SKM-1 treated with dmso at 0.1 percent for 144 hours (cell line): ENCODE data around the gene CD86.
A peak's percentile ranks its signal among the peaks of the same experiment; 100 is the strongest.

Experiments used
- DNase-seq: peaks from one replicate; lab custom pipeline; 2025; ENCODE audit not compliant: unreplicated experiment; lab: John Stamatoyannopoulos, UW

Gene CD86

DNA sequence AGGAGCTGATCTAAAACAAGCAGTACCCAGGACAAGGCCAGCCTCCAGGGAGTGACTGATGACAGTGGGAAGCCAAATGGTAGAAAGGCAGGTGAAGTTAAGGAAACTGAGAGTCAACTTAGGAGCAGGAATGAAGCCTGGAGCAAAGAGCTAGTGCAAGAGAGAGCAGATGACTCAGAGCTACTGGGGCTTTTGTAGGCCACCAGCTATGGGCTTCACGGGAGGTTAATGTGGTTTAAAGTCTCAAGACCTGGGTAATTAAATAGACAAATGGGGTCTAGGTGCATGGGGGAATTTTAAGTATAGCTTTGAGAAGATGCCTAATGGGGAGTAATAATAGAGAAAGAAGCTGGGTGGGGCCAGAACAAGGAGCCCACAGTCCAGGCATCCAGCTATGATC is 3.1 kb downstream of the CD86 start:
- DNase-seq: no peak

DNA sequence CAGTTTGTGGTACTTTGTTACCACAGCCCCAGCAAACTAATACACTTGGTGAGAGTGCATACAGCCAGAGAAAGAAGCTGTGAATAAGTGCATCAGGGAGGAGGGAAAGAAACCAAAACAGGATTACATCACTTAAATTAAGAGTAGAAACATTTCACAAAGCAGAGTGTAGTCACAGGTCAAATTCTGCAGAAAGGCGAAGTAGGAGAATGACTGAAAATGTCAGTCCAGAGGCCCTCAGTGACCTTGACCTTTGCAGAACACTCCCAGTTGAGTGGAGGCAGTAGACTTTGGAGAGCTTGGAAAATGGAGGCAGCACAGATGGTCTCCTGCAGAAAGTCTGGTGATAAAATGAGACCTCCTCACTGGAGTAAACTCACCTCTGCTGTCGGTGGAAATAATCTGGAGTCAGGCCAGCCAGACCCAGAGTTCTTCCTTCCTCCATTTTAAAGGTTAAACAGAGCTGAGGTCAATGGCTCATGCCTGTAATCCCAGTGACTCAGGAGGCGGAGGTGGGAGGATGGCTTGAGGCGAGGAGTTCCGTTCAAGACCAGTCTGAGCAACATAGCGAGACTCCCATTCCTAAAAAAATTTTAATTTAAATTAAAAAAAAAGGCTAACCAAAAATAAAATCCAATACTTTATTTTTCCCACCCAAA is 5.0 kb downstream of the CD86 start:
- no peak for DNase-seq

DNA sequence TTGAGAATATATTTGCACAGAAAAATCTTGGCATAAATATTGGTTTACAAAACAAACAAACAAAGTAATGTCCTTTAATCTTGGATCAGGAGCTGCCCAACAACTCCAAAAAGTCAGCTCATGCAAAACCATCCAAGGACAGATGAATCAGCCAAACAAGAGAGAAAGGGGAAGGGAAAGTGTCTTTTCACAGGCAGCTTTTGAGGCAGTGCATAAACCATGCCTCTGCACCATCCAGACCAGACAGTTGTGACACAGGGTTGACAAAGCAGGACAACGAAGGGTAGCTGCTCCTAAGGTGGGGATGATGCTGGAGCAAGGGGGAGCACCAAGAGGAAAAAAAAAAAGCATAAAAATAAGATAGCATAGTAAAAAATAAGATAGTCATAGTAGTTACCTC is 8.7 kb downstream of the CD86 start:
- DNase-seq: peak; percentile 40

DNA sequence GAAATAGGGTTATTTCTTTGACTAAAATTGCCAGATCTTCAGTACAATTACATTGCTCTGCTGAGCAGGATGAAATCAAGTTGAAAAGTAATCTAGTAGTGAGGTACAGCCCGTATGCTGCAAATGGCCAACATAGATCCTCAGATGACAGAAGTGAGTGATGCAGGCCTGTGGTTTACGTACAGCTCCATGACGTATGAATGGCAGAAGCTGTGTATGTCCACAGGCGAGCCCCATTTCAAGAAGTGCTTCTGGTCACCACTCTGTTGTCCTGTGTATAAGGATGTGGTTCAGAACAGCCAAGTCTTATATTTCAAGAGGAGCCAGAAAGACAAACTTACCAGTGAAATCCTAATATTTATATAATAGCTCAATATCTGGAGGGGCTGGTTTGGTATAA is 9.2 kb downstream of the CD86 start:
- no peak for DNase-seq

DNA sequence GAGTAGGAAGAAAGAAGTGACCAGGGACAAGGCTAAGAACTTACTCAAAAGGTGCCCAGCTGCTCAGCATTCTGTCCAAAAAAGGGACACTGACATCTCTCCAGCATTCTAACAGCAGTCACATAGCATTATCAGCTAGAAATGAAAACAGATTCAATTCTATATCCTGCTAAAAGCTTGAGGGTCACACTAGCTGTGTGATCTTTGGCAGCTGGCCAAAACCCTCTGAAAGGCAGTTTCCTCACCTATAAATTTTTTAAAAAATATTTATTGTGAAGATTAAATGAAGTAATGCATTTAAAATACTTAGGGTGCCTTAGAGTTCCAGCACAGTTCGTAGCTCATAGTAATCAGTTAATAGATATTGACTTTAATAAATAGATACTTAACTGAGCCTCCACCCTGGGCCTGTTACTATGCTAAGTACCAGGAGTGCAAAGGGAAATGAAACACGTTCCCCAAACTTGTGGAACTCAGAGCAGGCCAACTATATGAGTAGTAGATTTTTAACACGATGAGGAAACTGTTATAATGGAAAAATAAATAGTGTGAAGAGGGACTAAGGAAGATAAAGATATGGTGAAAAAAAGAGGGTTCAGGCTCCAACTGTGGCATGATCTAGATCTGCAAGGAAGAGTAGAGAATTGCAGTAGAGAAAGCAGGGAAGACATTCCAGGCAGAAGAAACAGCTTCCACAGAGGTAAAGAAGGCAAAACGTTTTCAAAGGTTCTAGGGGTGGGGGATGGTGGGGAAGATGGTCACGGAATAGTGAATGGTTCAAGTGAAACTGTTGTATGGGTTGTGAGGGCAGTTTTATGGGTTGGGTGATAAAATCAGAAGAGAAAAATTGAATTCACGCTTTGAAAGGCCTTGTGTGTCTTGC is 11.4 kb downstream of the CD86 start:
- DNase-seq: no peak

DNA sequence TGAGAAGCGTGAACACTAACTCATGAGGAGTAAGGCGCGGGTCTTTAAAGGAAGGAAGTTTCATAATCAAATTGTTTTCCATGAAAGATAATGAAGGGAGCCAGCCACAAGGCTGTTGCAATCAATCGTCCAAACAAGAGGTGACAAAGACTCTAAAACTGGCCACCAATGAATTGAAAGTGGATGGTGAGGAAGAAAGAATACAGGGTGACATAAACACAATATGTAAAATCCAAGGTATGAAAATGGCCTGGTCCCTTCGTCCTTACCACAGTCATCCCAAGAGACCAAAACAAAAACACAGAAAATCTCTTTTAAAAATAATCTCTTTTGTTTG is 12.0 kb downstream of the CD86 start:
- peak; percentile 91 for DNase-seq

DNA sequence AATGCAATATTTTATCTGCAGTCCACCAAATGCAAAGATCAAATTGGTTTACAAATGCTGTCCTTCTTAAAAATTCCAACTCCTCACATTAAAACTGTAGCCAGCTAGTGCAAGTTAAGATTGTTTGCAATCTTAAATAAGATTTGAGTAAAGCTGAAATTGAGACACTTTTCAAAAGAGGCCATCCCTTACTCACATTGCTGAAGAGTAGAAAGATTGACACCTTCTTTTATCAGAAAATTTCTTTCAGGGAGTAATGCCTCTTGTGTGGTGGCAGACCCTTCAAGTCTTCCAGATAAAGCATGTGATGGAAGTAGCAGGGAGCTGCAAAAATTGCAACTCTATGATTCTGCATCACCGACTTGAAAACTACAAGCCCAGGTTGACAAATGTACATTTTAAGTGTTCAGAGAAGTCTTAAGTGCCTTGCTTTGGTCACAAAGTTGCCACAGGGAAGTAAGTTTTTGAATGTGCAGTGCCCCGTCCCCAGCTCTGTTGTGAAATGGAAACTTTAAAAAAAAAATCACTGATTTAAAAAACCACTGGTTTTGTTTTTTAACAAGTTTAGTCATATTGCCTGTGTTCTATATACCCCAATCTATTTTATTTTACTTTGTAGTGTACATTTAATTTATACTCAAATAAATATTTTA is 12.6 kb downstream of the CD86 start:
- DNase-seq: peak; percentile 52

DNA sequence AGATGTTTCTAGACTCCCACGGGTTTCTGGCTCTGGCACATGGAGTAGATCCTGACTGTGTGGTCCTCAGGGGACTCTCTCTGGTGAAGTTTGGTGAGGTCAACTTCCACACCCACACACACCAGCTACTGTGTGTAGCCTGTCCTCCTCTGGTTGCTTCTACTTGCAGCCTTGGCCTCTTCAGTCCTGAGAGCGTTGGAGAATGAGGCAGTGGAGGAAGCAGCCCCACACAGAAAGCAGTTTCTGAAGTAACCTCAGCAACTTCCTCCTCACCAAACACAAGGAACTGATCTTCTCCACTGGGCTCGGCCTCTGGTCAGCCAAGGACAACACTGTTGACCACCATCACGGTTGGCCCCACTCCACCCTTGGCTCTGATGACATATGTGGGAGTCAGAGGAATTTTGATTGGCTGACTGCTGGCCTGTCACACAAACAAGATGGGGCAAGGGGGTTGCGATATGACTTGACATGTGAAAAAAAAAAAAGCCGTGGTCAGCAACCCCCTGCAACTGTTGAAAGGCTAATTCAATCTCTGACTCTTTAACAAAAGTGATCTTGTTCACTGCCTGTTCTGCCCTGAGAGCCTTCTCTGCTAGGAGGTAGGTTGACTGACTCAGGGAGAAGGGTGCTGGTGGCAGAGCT is 19.6 kb downstream of the CD86 start:
- peak; percentile 89 for DNase-seq

DNA sequence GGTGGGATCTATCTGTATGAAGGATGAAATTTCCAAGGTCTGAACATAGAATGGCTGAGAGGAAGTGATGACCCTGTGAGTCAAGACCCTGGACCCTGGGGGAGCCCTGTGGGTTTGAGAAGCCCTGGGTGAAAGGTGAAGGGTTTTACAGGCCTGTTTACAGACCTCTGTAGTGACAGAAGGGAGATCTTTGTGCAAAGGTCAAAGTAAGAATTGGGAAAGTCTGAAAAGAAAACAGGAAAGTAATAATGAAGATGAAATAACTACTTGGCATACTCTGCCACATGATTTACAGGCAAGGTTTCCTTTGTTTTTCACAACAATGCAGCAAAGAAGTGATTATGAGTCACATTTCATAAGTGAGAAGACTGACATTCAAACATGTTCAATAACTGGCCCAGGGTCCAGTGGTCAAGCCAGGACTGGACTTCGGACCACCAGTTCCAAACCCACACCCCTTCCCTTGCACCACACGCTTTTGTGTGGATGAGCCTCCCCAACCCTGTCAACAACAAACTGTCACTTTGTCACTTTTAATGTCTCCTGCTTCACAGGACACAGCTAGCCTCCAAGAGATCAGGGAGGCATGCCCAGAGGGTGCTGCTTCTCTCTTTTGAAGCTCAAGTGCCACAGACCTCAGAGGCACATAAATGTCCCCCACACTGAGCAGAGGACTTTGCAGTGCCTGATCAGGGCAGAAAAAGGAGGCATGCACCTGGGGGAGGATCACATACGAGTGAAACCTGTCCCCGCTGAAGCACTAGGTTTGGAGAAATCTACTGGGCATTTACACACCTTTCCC is 21.5 kb downstream of the CD86 start:
- no peak for DNase-seq

DNA sequence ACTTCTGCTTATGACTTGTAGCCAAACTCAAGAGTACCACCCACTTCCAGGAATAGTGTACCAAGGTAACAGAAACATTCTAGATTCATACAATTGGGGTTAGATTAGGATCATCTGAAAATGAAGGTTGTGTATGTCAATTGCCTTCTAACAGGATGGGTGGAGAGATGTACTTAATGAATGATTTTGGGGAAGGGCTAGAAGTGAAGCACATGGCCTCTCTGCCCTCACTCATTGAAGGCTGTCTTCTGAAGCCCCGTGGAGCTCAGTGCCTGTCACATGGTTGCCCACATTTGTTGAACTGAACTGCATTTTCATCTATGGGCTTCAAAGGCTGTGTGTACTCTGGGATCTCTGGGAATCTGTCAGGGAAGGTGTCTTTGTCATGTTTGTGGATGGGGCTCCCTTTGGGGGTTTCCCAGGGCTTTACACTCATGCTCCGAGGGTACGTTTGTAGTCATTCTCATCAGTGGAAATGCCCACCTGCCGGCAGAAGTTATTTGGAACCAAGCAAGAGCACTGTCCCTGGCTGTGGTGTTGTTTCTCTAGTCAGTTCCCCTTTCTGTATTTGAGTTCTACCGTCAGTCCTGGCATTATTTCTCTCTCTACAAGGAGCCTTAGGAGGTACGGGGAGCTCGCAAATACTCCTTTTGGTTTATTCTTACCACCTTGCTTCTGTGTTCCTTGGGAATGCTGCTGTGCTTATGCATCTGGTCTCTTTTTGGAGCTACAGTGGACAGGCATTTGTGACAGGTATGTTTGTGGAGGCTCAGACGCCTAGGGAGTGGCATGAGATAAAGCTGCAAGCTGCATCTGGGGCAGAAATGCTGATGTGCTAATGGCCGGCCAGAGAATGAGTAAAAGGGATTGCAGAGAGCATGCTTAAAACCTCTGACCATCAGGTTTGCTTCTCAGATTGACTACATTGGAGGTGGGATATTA is 22.4 kb downstream of the CD86 start:
- peak; percentile 59 for DNase-seq

DNA sequence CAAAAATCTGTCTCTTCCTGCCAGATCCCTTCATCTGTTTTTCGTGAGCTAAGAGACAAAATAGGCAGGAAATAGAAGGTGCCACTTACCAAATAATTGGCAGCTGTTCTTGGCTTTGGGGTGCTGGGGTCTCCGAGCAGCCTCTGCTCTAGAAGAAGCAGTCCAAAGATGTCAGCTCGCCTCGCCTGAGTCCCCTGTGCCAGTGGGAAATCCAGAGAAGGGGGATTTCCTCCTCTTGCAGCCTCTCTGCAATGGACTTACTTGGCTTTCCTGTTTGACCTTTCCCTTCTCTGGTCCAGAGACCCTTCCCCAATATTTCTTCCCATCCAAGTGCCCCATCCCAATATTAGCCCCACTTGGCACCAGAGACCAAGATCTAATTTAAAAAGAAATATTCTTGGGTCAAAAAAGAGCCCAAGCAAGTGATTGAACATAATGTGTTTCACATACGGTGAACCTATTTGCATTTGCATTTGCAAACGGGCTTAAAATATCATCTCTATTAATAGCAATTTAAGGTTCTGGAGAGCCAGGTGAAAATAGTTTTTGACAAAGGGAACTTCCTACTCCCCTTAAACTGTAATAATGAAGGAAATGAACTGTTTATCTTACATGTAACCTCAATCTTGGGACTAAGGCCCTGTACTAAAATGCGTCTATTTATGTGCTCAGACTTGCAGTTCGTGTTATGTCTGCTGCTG is 23.2 kb downstream of the CD86 start:
- DNase-seq: no peak

DNA sequence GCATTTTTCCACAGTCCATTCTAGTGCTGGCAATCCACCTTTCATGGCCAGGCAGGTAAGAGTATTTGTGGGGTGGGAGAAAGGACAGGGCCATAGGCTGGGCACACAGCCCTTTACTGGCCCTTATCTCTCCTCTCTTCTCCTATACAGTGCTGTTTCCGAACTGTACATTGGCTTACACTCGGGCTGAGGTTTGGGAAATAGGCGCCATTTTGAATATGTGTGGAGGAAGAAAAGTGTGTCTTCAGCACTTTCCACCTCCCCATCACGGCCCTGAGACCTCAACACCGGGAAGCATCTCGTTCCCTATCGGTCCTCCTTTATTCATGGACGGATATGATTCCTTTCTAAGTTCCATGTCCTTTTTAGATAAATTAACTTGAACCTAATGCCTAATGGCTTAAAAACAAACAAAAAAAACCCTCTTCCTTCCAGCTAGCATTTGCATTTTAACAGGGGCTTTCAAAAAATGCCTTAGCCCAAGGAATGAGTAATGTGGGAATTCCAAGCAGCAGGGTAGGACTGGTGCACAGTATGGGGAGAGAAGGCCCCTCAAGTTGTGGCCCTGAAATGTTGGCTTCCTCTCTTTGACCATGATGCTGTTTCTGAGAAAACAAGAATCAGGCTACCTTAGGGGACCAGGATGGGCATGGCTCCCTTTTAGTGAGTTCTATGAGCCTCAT is 24.5 kb downstream of the CD86 start:
- no peak for DNase-seq

DNA sequence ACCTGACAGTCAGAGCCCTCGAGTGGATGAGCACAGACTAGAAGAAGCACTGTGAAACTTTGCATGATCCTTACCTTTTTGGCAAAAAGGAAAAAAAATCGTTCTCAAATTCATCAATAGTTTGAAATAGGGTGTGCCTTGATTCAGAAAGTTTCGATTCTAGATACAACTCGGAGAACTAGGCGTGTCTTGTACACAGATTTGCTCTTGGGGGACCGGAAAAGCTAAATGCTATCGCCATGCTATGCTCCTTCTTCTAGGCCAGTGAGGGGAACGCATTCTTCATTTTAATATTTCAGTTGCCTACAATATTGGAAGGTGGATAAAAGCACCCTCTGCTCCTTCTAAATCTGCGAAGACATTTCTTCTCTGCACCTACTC is 25.0 kb downstream of the CD86 start:
- no peak for DNase-seq

DNA sequence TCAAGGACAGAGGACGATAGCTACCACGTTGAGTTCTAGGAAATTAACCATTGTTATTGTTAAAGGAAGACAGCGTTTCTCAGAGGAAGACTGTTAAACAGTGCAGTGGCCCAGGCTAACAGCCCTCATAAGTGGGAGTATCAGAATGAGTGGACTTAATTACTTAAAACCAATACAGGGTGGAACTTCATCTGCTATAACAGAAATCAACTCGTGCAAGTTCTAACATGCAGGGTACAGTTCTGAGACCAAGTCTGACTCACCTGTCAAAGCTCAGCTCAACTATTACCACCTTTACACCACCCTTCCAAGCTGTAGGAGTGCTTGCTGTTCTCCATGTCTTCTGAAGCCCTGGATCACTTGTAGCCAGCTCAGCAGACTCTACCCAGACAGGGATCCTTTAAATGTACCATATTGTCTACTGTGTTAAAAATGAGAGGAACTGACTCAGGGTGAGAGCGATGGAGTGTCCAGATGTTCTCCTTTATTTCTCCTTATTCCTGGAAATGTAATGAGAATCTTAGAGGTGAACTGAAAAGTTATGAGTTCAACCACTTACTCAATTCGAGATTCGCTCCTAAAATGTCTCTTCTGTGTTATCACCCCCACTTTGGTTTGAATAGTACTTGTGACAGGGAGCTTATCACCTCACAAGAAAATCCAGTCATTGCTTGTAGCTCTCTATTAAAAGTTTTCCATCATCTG is 26.5 kb downstream of the CD86 start:
- no peak for DNase-seq

DNA sequence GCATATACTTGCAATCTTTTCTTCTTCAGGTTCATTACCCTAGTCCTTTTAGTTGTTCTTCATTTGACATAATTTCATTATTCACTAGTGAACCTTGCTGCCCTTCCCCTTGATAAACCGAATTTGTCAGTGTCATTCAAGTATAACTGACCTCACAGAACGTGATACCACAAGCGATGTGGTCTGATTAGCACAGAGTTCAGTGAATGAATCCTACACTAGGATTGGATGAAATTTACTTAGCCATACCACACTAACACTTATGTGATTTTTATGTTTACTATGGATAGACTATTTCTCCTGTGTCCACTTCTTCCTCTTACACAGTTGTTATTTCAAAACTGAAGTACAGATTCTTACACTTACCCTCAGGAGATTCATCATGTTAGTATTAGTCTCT is 27.2 kb downstream of the CD86 start:
- DNase-seq: no peak

DNA sequence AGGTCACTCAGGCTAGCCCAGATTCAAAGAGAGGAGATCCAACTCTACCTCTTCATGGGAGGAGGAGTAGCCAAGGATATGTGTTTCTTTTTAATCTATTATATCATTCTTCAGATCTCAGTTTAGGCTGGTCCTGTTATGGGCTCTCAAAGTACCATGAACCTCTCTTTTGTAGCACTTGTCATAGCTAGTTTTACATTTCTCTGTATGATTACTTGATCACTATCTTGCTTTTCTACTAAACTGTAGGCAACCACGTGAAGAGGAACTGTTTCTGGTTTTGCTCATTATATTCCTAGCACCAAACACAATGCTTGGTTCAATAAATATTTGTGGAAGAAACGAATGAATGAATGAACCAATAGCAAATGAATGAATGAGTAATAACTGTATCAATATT is 29.6 kb downstream of the CD86 start:
- DNase-seq: no peak

DNA sequence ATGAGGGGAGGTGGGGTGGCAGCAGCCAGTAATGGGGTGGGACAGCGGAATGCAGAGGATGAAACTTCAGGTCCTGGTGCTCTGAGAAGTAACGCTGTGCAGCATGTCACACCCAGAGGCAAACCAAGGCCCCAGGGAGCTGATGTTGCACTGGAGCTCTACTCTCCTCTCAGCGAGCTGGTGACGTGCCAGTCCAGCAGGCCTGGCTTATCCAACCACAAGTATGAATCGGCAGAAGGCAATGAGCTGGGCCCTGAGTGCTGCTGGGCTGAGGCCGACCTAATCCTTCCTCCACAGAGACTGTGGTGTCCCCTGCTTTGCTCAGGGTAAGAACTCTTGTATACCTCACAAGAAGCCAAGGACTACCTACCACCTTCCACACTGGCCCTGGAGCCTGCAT is 30.5 kb downstream of the CD86 start:
- no peak for DNase-seq

DNA sequence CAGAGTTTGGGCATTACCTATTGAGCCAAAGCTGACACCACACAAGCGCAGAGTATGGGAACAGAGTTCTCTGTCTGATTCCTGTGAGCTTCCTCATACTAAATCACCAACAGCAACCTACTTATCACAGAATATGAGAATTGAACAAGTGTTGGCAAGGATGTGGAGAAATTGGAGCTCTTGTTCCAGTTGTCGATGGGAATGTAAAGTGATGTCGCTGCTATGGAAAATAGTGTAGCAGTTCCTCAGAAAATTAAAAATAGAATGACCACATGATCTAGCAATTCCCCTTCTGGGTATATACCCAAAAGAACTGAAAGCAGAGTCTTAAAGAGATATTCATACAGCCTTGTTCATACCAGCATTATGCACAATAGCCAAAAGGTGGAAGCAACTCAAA is 33.4 kb downstream of the CD86 start:
- DNase-seq: no peak
